ENCODE data around the gene COX4I2. TPM values are rescaled to one million over a fixed set of nuclear protein-coding genes. Genes with fewer than 3 reads are reported as not detected.
A peak's percentile ranks its signal among the peaks of the same experiment; 100 is the strongest.

The COX4I2 gene
- total and polyA plus RNA-seq, 11 donors, result 5.7 to 42.8 (median 11.3) TPM

DNA sequence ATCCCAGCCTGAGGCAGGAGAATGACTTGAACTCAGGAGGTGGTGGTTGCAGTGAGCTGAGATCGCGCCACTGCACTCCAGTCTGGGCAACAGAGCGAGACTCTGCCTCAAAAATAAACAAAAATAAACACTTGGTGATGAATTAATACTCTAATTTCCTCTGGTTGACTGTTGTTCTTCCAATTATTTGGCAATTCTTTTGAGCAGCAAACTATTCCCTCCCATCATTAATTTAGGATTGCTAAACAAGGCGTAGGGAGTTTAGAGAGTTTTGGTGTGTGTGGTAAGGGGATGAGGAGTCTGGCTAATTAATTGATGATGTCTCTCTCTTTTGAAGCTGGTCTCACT, 35.3 kb upstream of the COX4I2 start:
- TF ChIP-seq POLR2A (IDR thresholded peaks at IDR 0.05) (no peak), CTCF (IDR thresholded peaks at IDR 0.05) (no peak)
- peaks cover 0 to 14% (median 0%) of the 10 kb centered on the region in 9 donors for H3K27me3 ChIP-seq
- H3K36me3 ChIP-seq, result peaks cover 0 to 13% (median 0%) of the 10 kb centered on the region in 9 donors
- peaks cover 0 to 37% (median 12%) of the 10 kb centered on the region in 12 donors for H3K4me1 ChIP-seq
- DNase-seq (no peak), ATAC-seq (no peak)
- H3K9me3 ChIP-seq, result no peaks in the 10 kb centered on the region
- WGBS, 4 donors, result 94 to 99% (median 98%) methylated on average over 4 of the region's 4 CpGs
- H3K27ac ChIP-seq, result peak overlapping the region in 7 of 12 donors; percentile 83 to 96 (median 95)
- H3K4me3 ChIP-seq, result no peak overlapping the region
- intact Hi-C loops (cut with DNase I), result no loop called here

DNA sequence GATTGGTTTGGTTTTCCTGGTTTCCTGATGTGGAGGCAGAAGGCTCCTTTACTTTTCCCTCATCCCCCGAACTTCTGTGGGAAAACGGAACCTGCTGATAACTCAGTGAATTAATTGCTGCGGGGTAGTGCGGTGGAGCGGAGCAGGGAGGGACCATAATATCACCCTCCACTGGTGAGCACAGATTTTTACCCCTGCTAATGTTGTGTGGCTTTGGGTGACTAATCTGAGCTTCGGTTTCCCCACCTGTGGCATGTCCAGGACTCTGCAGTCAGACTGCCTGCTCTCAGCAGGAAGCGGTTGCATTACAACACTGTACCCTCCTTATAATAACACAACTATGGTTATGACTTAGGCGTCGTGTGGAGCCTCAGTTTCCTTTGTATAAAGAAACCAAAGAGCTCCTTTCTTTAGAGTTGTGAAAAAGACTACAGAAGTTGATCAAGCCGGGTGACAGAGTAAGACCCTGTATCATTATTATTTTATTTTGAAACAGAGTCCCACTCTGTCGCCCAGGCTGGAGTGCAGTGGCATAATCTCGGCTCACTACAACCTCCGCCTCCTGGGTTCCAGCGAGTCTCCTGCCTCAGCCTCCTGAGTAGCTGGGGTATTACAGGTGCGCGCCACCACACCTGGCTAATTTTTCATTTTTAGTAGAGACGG, 34.8 kb upstream of the COX4I2 start:
- H3K4me1 ChIP-seq, result peaks cover 0 to 42% (median 12%) of the 10 kb centered on the region in 12 donors
- 76 to 83% (median 79%) methylated on average over 17 of the region's 17 CpGs for WGBS, 4 donors
- TF ChIP-seq POLR2A (IDR thresholded peaks at IDR 0.05) (no peak), CTCF (IDR thresholded peaks at IDR 0.05) (no peak)
- ATAC-seq, result no peak
- H3K36me3 ChIP-seq, result peaks cover 0 to 13% (median 0%) of the 10 kb centered on the region in 9 donors
- H3K9me3 ChIP-seq, result no peaks in the 10 kb centered on the region
- peaks cover 0 to 14% (median 0%) of the 10 kb centered on the region in 9 donors for H3K27me3 ChIP-seq
- no peak for DNase-seq
- no peak overlapping the region for H3K4me3 ChIP-seq
- intact Hi-C loops (cut with DNase I), result no loop called here
- peak overlapping the region in 8 of 12 donors; percentile 83 to 96 (median 94) for H3K27ac ChIP-seq

DNA sequence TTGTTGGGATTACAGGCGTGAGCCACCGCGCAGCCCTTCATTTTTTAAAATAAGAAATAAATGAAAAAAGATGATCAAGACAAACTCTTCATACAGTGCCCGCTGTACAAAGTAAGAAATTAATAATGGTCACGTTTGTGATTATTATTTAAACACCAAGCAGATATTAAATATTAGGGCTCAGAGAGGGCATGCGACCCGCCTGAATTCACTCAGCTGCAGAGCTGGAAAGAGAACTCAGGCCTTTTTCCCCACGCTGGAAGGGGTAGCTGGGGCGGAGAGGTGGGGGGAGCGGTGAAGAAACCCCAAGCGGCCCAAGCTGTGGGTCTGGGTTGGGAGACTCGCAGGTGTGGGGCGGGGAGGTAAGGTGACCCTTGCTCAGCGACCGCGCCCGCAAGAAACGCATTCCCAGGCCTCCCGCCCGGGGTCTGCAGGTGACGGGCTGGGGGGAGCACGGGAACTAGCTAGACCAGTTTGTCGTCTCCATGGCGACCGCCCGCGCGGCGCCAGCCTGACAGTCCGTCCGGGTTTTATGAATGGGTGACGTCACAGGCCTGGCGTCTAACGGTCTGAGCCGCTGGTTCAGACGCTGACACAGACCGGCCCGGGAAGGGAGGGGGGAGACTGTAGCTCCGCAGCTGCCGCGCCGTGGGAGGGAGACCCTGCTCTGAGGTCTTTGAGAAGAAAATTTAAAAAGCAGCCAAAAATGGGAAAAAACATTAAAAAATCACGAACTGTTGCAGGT, 33.7 kb upstream of the COX4I2 start:
- H3K27me3 ChIP-seq, result peaks cover 0 to 14% (median 0%) of the 10 kb centered on the region in 9 donors
- peak in 1 of 2 donors; percentile 85 for TF ChIP-seq POLR2A (IDR thresholded peaks at IDR 0.05)
- TF ChIP-seq CTCF (IDR thresholded peaks at IDR 0.05), result no peak
- peaks cover 0 to 53% (median 20%) of the 10 kb centered on the region in 12 donors for H3K4me1 ChIP-seq
- H3K36me3 ChIP-seq, result peaks cover 0 to 13% (median 0%) of the 10 kb centered on the region in 9 donors
- WGBS, 4 donors, result 13 to 18% (median 13%) methylated on average over 31 to 43 of the region's 43 CpGs
- ATAC-seq (peak; percentile 72 to 85 (median 83)), DNase-seq (peak; percentile 95 to 98 (median 97))
- H3K4me3 ChIP-seq, result peak overlapping the region; percentile 58 to 91 (median 74)
- intact Hi-C loops (cut with DNase I), result loop anchor here in 5 of 10 donors (1.0 to 2.0 kb wide), 3 partner anchors 8 to 31 kb away; no protein-coding TSS in a partner anchor
- no peaks in the 10 kb centered on the region for H3K9me3 ChIP-seq
- H3K27ac ChIP-seq, result peak overlapping the region; percentile 83 to 96 (median 92)

DNA sequence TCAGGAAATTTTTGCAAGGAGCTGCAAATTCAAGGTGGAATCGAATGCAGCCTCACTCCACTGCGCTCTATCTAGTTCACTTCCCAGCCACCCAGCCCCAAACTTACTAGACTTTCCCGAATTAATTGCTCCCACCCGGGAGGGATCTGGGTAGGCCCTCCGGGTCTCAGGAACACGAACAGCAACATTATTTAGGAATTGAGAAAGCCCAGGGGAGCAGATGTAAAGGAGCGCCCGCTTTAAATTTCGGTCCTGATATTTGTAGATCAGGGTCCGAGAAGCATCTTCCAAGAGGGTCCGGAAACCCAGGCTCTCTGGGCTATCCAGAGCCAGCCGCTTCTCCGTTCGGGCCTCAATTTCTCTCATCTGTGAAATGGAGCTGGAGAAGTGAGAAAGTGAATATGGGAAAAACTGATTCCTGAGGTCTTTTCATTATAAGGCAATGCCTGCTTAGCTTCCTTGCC, 33.1 kb upstream of the COX4I2 start:
- H3K27me3 ChIP-seq, result peaks cover 0 to 14% (median 0%) of the 10 kb centered on the region in 9 donors
- H3K27ac ChIP-seq, result peak overlapping the region; percentile 83 to 96 (median 92)
- H3K4me1 ChIP-seq, result peaks cover 0 to 56% (median 24%) of the 10 kb centered on the region in 12 donors
- H3K9me3 ChIP-seq, result no peaks in the 10 kb centered on the region
- intact Hi-C loops (cut with DNase I), result loop anchor here in 5 of 10 donors (1.0 to 2.0 kb wide), 3 partner anchors 8 to 32 kb away; no protein-coding TSS in a partner anchor
- 0 to 3% (median 1%) methylated on average over 14 of the region's 14 CpGs for WGBS, 4 donors
- DNase-seq, result no peak
- H3K36me3 ChIP-seq, result peaks cover 0 to 13% (median 0%) of the 10 kb centered on the region in 9 donors
- TF ChIP-seq CTCF (IDR thresholded peaks at IDR 0.05), result no peak
- no peak for TF ChIP-seq POLR2A (IDR thresholded peaks at IDR 0.05)
- no peak for ATAC-seq
- peak overlapping the region; percentile 58 to 91 (median 74) for H3K4me3 ChIP-seq

Measured in heart left ventricle (tissue), 16 donors.